Left forelimb (tissue), 1 donor: ENCODE results near the gene RASD1.

ENCODE experiments used
- DNase-seq: peaks from one replicate; pipeline ENCODE4 v3.0.0-alpha.2; 2018; ENCODE audit warnings: low spot score

The RASD1 gene

GRCh38 chr17:17510456-17511292, 14.5 kb upstream of the RASD1 start:
- peak; percentile 38 for DNase-seq

GRCh38 chr17:17509601-17510425, 13.6 kb upstream of the RASD1 start:
- peak; percentile 36 for DNase-seq

- DNase-seq: peak; percentile 61
Measured at GRCh38 chr17:17508646-17509591, 12.7 kb upstream of the RASD1 start.

GRCh38 chr17:17508019-17508535, 11.9 kb upstream of the RASD1 start:
- DNase-seq: no peak

- DNase-seq: no peak
Measured at GRCh38 chr17:17507465-17508011, 11.3 kb upstream of the RASD1 start.

- DNase-seq: no peak
Measured at GRCh38 chr17:17506893-17507464, 10.8 kb upstream of the RASD1 start.

- no peak for DNase-seq
Measured at GRCh38 chr17:17506181-17506741, 10.1 kb upstream of the RASD1 start.

GRCh38 chr17:17505610-17506171, 9.5 kb upstream of the RASD1 start:
- no peak for DNase-seq

GRCh38 chr17:17505151-17505550, 9.0 kb upstream of the RASD1 start:
- no peak for DNase-seq

- no peak for DNase-seq
Measured at GRCh38 chr17:17504341-17505140, 8.3 kb upstream of the RASD1 start.

GRCh38 chr17:17503566-17504130, 7.5 kb upstream of the RASD1 start:
- DNase-seq: no peak

GRCh38 chr17:17502741-17503565, 6.8 kb upstream of the RASD1 start:
- no peak for DNase-seq

GRCh38 chr17:17500999-17501605, 4.9 kb upstream of the RASD1 start:
- no peak for DNase-seq

GRCh38 chr17:17499402-17500145, 3.4 kb upstream of the RASD1 start:
- DNase-seq: no peak

- DNase-seq: no peak
Measured at GRCh38 chr17:17498606-17499301, 2.6 kb upstream of the RASD1 start.

GRCh38 chr17:17497845-17498520, 1.8 kb upstream of the RASD1 start:
- no peak for DNase-seq
